ENCODE results near the gene AKIRIN2.

The AKIRIN2 gene

GRCh38 chr6:87701676-87702588 lies at the start of gene AKIRIN2:
TSS of gene AKIRIN2 (minus strand) at chr6:87702233. CDS start at chr6:87701684, 549 bp downstream.
- Histone ChIP-seq H3K9ac (ENCODE audit: low read depth, low read length) (peak within 1 kb of the TSS; percentile 96), H3K27me3 (ENCODE audit: control insufficient read depth, insufficient read depth, low read length) (no peaks in the 10 kb centered on the region), H3K4me1 (ENCODE audit: control insufficient read depth, insufficient read depth, low read length) (no peaks in the 10 kb centered on the region), H3K36me3 (ENCODE audit: control insufficient read depth, insufficient read depth, low read length) (no peaks in the 10 kb centered on the region), H3K9me3 (ENCODE audit: control insufficient read depth, insufficient read depth, low read length) (no peaks in the 10 kb centered on the region), H3K4me3 (ENCODE audit: low read depth, low read length) (peak within 1 kb of the TSS; percentile 98)

GRCh38 chr6:87747646-87748045 lies 45.6 kb upstream of the AKIRIN2 start:
- Histone ChIP-seq H3K9me3 (ENCODE audit: control insufficient read depth, insufficient read depth, low read length) (no peaks in the 10 kb centered on the region), H3K27me3 (ENCODE audit: control insufficient read depth, insufficient read depth, low read length) (no peaks in the 10 kb centered on the region), H3K4me3 (ENCODE audit: low read depth, low read length) (no peak overlapping the region), H3K9ac (ENCODE audit: low read depth, low read length) (no peak overlapping the region), H3K36me3 (ENCODE audit: control insufficient read depth, insufficient read depth, low read length) (no peaks in the 10 kb centered on the region), H3K4me1 (ENCODE audit: control insufficient read depth, insufficient read depth, low read length) (no peaks in the 10 kb centered on the region)

- no peaks in the 10 kb centered on the region for H3K4me1 ChIP-seq (ENCODE audit: control insufficient read depth, insufficient read depth, low read length)
- H3K9ac ChIP-seq (ENCODE audit: low read depth, low read length), result no peak overlapping the region
- no peak overlapping the region for H3K4me3 ChIP-seq (ENCODE audit: low read depth, low read length)
- H3K36me3 ChIP-seq (ENCODE audit: control insufficient read depth, insufficient read depth, low read length), result no peaks in the 10 kb centered on the region
- H3K27me3 ChIP-seq (ENCODE audit: control insufficient read depth, insufficient read depth, low read length), result no peaks in the 10 kb centered on the region
- H3K9me3 ChIP-seq (ENCODE audit: control insufficient read depth, insufficient read depth, low read length), result no peaks in the 10 kb centered on the region
Observed at GRCh38 chr6:87745966-87746721, 44.1 kb upstream of the AKIRIN2 start.

DNA sequence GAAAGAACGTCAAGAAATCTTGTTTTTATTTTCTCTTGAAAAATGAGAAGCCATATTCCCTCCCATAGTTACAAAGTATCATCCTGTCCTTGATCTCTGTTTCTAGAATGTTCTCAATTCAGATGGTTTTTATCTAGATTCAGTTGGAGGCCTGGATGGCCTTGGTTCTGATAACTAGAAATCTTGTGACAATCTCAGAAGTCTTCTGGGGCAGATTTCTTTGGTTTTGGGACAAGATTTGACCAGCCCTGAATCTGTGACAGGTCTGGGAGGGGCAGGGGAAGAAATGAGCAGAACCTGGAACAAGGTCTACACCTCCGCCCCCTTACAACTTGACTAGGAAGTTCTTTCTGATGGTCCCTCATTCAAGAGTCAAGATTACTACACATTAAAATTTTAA lies 41.4 kb upstream of the AKIRIN2 start:
- no peak overlapping the region for H3K4me3 ChIP-seq (ENCODE audit: low read depth, low read length)
- no peaks in the 10 kb centered on the region for H3K36me3 ChIP-seq (ENCODE audit: control insufficient read depth, insufficient read depth, low read length)
- H3K9me3 ChIP-seq (ENCODE audit: control insufficient read depth, insufficient read depth, low read length), result no peaks in the 10 kb centered on the region
- no peaks in the 10 kb centered on the region for H3K27me3 ChIP-seq (ENCODE audit: control insufficient read depth, insufficient read depth, low read length)
- H3K9ac ChIP-seq (ENCODE audit: low read depth, low read length), result no peak overlapping the region
- H3K4me1 ChIP-seq (ENCODE audit: control insufficient read depth, insufficient read depth, low read length), result no peaks in the 10 kb centered on the region

- Histone ChIP-seq H3K9ac (ENCODE audit: low read depth, low read length) (no peak overlapping the region), H3K36me3 (ENCODE audit: control insufficient read depth, insufficient read depth, low read length) (no peaks in the 10 kb centered on the region), H3K4me3 (ENCODE audit: low read depth, low read length) (no peak overlapping the region), H3K9me3 (ENCODE audit: control insufficient read depth, insufficient read depth, low read length) (no peaks in the 10 kb centered on the region), H3K27me3 (ENCODE audit: control insufficient read depth, insufficient read depth, low read length) (no peaks in the 10 kb centered on the region), H3K4me1 (ENCODE audit: control insufficient read depth, insufficient read depth, low read length) (no peaks in the 10 kb centered on the region)
Observed at GRCh38 chr6:87742106-87742505, 40.1 kb upstream of the AKIRIN2 start.

- no peak overlapping the region for H3K9ac ChIP-seq (ENCODE audit: low read depth, low read length)
- no peaks in the 10 kb centered on the region for H3K27me3 ChIP-seq (ENCODE audit: control insufficient read depth, insufficient read depth, low read length)
- H3K4me1 ChIP-seq (ENCODE audit: control insufficient read depth, insufficient read depth, low read length), result no peaks in the 10 kb centered on the region
- no peaks in the 10 kb centered on the region for H3K36me3 ChIP-seq (ENCODE audit: control insufficient read depth, insufficient read depth, low read length)
- no peak overlapping the region for H3K4me3 ChIP-seq (ENCODE audit: low read depth, low read length)
- H3K9me3 ChIP-seq (ENCODE audit: control insufficient read depth, insufficient read depth, low read length), result no peaks in the 10 kb centered on the region
Observed at GRCh38 chr6:87741001-87741650, 39.1 kb upstream of the AKIRIN2 start.

DNA sequence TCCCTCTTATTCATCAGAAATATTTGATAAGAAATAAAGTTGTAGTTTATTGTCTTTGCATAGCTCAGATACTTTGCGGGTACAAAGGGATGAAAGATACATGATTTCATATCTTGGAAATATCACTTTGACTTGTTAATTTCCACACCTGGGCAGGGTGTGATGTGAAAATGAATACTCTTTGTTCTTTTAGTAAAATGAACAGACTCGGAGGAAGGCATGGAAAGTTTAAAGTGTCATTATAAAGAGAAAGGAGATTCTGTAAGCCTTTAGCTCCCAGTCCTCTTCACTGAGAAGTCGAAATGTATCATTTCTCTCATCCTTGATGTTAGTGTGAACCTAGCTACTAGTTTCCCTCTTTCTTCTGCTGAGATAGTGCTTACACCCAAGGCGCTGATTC lies 36.7 kb upstream of the AKIRIN2 start:
- no peak overlapping the region for H3K4me3 ChIP-seq (ENCODE audit: low read depth, low read length)
- no peaks in the 10 kb centered on the region for H3K36me3 ChIP-seq (ENCODE audit: control insufficient read depth, insufficient read depth, low read length)
- H3K4me1 ChIP-seq (ENCODE audit: control insufficient read depth, insufficient read depth, low read length), result no peaks in the 10 kb centered on the region
- H3K27me3 ChIP-seq (ENCODE audit: control insufficient read depth, insufficient read depth, low read length), result no peaks in the 10 kb centered on the region
- H3K9ac ChIP-seq (ENCODE audit: low read depth, low read length), result no peak overlapping the region
- no peaks in the 10 kb centered on the region for H3K9me3 ChIP-seq (ENCODE audit: control insufficient read depth, insufficient read depth, low read length)

DNA sequence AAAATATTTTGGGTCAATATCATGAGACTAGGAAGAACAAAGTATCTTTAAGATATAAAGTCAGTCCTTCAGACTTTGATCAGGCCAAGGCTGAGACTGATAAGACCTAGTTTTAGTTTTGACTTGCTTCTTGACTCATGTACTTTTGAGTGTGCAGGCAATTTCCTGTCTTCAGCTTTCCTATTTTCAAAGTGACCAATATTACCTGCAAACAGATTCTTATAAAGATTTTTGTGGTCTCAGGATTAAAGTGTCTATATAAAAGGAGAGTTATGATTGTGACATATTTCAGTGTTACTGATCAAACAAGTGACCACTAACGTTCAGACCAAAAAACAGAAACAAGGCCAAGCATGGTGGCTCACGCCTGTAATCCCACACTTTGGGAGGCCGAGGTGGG lies 36.0 kb upstream of the AKIRIN2 start:
- Histone ChIP-seq H3K4me3 (ENCODE audit: low read depth, low read length) (no peak overlapping the region), H3K9me3 (ENCODE audit: control insufficient read depth, insufficient read depth, low read length) (no peaks in the 10 kb centered on the region), H3K4me1 (ENCODE audit: control insufficient read depth, insufficient read depth, low read length) (no peaks in the 10 kb centered on the region), H3K9ac (ENCODE audit: low read depth, low read length) (no peak overlapping the region), H3K36me3 (ENCODE audit: control insufficient read depth, insufficient read depth, low read length) (no peaks in the 10 kb centered on the region), H3K27me3 (ENCODE audit: control insufficient read depth, insufficient read depth, low read length) (no peaks in the 10 kb centered on the region)

- no peaks in the 10 kb centered on the region for H3K27me3 ChIP-seq (ENCODE audit: control insufficient read depth, insufficient read depth, low read length)
- no peaks in the 10 kb centered on the region for H3K4me1 ChIP-seq (ENCODE audit: control insufficient read depth, insufficient read depth, low read length)
- H3K4me3 ChIP-seq (ENCODE audit: low read depth, low read length), result no peak overlapping the region
- no peaks in the 10 kb centered on the region for H3K9me3 ChIP-seq (ENCODE audit: control insufficient read depth, insufficient read depth, low read length)
- H3K9ac ChIP-seq (ENCODE audit: low read depth, low read length), result no peak overlapping the region
- H3K36me3 ChIP-seq (ENCODE audit: control insufficient read depth, insufficient read depth, low read length), result no peaks in the 10 kb centered on the region
Observed at GRCh38 chr6:87736809-87737540, 34.9 kb upstream of the AKIRIN2 start.

DNA sequence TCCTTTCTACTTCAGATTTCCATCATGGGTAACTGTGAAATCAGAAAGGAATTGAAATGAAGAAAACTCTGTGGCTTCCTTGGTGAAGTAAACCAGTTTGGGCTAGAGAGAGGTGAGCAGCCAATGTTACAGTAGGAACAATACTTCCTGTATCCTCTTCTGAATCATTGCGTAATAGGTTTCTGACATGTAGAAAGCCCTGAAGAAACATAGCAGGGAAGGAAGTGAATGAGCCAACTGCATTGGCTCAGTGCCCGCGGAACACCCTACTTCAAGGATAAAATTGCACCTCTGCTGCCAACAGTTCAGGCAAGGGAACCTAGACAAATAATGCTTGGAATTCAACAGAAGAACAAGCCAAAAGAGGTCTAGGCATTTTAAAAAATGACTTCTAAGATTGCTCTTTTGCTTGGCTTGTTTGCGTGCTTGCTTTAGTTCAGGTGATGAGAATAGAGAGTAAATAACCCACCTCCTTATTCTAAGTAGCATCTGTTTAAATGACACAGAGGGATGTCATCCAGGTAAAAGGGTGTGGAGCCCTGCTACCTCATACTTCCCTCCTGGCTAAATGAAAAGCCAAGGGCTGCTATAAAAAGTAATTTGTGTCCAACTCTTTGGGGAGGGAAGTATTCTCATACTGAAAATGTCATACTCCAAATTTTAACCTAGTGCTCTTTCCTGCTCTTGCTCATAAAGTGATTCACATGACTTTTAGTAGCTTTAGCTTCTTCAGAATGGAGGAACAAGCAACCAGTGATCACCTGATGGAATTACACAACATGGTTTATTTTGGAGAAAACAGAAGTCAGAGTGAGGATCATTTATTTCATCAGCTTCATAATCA lies 30.0 kb upstream of the AKIRIN2 start:
- Histone ChIP-seq H3K4me1 (ENCODE audit: control insufficient read depth, insufficient read depth, low read length) (peaks cover 2% of the 10 kb centered on the region), H3K9ac (ENCODE audit: low read depth, low read length) (no peak overlapping the region), H3K36me3 (ENCODE audit: control insufficient read depth, insufficient read depth, low read length) (no peaks in the 10 kb centered on the region), H3K27me3 (ENCODE audit: control insufficient read depth, insufficient read depth, low read length) (no peaks in the 10 kb centered on the region), H3K9me3 (ENCODE audit: control insufficient read depth, insufficient read depth, low read length) (no peaks in the 10 kb centered on the region), H3K4me3 (ENCODE audit: low read depth, low read length) (no peak overlapping the region)

Measured in iPS-15b (cell line).